Measurements from ENCODE around the gene SEC24D.

Gene SEC24D

GRCh38 chr4:118790544-118790943, 45.4 kb downstream of the SEC24D start:
- Histone ChIP-seq H3K4me2 (ENCODE audit: low read length) (no peak overlapping the region), H3K4me3 (ENCODE audit: low read length) (no peak overlapping the region), H3K36me3 (ENCODE audit: control insufficient read depth, low read length) (peaks cover 2% of the 10 kb centered on the region), H3F3A (ENCODE audit: control insufficient read depth, insufficient read depth) (no peaks in the 10 kb centered on the region), H3K4me1 (ENCODE audit: control insufficient read depth, low read length) (no peaks in the 10 kb centered on the region), H3K9me2 (replicated peaks; ENCODE audit: control insufficient read depth, low read length) (no peaks in the 10 kb centered on the region), H3K9me3 (ENCODE audit: control insufficient read depth, insufficient read depth, low read length) (no peaks in the 10 kb centered on the region), H3K27ac (ENCODE audit: low read depth, low read length) (no peak overlapping the region), H3K79me2 (ENCODE audit: control insufficient read depth, low read length) (no peaks in the 10 kb centered on the region), H3K27me3 (ENCODE audit: control insufficient read depth, low read length) (no peaks in the 10 kb centered on the region), H4K20me1 (ENCODE audit: control insufficient read depth, insufficient read depth, low read depth, low read length) (no peaks in the 10 kb centered on the region)
- no peak for TF ChIP-seq CTCF (IDR thresholded peaks at IDR 0.05; ENCODE audit: low read depth, low read length, poor library complexity, severe bottlenecking)
- no peak for TF ChIP-seq EZH2phosphoT487 (IDR thresholded peaks at IDR 0.05; ENCODE audit: borderline replicate concordance, low read length)

- Histone ChIP-seq H3K79me2 (ENCODE audit: control insufficient read depth, low read length) (no peaks in the 10 kb centered on the region), H4K20me1 (ENCODE audit: control insufficient read depth, insufficient read depth, low read depth, low read length) (no peaks in the 10 kb centered on the region), H3F3A (ENCODE audit: control insufficient read depth, insufficient read depth) (no peaks in the 10 kb centered on the region), H3K27me3 (ENCODE audit: control insufficient read depth, low read length) (no peaks in the 10 kb centered on the region), H3K4me2 (ENCODE audit: low read length) (no peak overlapping the region), H3K27ac (ENCODE audit: low read depth, low read length) (no peak overlapping the region), H3K36me3 (ENCODE audit: control insufficient read depth, low read length) (no peaks in the 10 kb centered on the region), H3K9me3 (ENCODE audit: control insufficient read depth, insufficient read depth, low read length) (no peaks in the 10 kb centered on the region), H3K4me1 (ENCODE audit: control insufficient read depth, low read length) (no peaks in the 10 kb centered on the region), H3K4me3 (ENCODE audit: low read length) (no peak overlapping the region), H3K9me2 (replicated peaks; ENCODE audit: control insufficient read depth, low read length) (no peaks in the 10 kb centered on the region)
- TF ChIP-seq EZH2phosphoT487 (IDR thresholded peaks at IDR 0.05; ENCODE audit: borderline replicate concordance, low read length) (no peak), CTCF (IDR thresholded peaks at IDR 0.05; ENCODE audit: low read depth, low read length, poor library complexity, severe bottlenecking) (no peak)
Observed at GRCh38 chr4:118788911-118789310, 47.0 kb downstream of the SEC24D start.

GRCh38 chr4:118787844-118788380, 48.0 kb downstream of the SEC24D start:
- Histone ChIP-seq H3K4me2 (ENCODE audit: low read length) (no peak overlapping the region), H3K36me3 (ENCODE audit: control insufficient read depth, low read length) (no peaks in the 10 kb centered on the region), H3F3A (ENCODE audit: control insufficient read depth, insufficient read depth) (no peaks in the 10 kb centered on the region), H3K79me2 (ENCODE audit: control insufficient read depth, low read length) (no peaks in the 10 kb centered on the region), H3K9me3 (ENCODE audit: control insufficient read depth, insufficient read depth, low read length) (no peaks in the 10 kb centered on the region), H3K4me1 (ENCODE audit: control insufficient read depth, low read length) (no peaks in the 10 kb centered on the region), H3K4me3 (ENCODE audit: low read length) (no peak overlapping the region), H3K27ac (ENCODE audit: low read depth, low read length) (no peak overlapping the region), H3K9me2 (replicated peaks; ENCODE audit: control insufficient read depth, low read length) (no peaks in the 10 kb centered on the region), H3K27me3 (ENCODE audit: control insufficient read depth, low read length) (no peaks in the 10 kb centered on the region), H4K20me1 (ENCODE audit: control insufficient read depth, insufficient read depth, low read depth, low read length) (no peaks in the 10 kb centered on the region)
- TF ChIP-seq EZH2phosphoT487 (IDR thresholded peaks at IDR 0.05; ENCODE audit: borderline replicate concordance, low read length) (no peak), CTCF (IDR thresholded peaks at IDR 0.05; ENCODE audit: low read depth, low read length, poor library complexity, severe bottlenecking) (no peak)

Data from DOHH2 (cell line).